GM19240 (cell line): ENCODE results near the gene RBM4.
"Not testable (repeated sequence)": the region's sequence is repeated elsewhere in the genome, so short reads cannot be mapped to it uniquely, and the experiment has no call there.

ENCODE experiments used
- DNase-seq: peaks from one replicate; pipeline ENCODE4 v3.0.0; 2011; ENCODE audit warnings: low spot score; ENCODE audit not compliant: insufficient read length

The RBM4 gene, protein sequence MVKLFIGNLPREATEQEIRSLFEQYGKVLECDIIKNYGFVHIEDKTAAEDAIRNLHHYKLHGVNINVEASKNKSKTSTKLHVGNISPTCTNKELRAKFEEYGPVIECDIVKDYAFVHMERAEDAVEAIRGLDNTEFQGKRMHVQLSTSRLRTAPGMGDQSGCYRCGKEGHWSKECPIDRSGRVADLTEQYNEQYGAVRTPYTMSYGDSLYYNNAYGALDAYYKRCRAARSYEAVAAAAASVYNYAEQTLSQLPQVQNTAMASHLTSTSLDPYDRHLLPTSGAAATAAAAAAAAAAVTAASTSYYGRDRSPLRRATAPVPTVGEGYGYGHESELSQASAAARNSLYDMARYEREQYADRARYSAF

DNA sequence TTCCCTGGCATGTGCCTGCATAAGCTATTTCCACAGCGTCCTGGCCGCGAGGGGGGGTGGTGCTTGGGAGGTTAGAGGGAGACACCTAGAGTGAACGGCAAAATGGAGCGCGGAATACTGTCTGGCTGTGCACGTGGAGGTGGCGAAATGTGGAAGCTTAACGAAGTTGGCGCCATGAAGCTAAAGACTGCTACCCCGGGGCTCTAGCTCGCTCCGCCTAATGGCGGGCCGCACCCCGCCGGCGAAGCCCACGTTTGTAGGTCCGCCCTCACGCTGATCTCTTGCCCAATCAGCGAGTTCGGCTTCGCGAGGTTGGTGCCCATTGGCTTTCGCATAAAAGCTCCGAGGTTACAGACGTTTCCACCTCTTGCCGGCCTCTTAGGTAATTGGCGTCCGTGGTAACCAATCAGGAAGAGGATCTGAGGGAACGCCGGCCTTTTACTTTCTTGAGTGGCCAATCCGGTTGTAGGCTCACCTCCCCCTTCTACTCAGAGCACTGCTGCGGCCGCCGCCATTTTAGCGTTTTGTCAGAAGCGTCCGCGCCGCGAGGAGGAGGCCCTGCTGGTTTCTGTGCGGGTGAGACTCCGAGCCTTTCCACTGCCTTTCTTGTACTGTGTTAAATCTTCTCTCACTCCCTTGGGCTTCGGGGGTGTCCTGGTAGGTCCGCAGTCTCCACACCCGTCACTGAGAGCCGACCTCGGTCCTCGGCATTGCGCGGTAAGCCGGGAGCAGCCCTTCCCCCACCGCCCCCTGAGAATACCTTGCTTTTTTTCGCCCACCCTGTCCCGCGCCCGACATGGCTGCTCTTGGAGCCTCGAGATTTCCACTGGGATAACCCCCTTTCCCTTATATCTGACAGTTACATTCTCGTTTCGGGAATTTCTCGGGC lies at the start of gene RBM4:
Gene RBM4, plus strand, starts transcription at position 527 of the 889 bp plus-strand sequence. CDS start 1,009 bp downstream, outside the sequence.
- peak; percentile 96 for DNase-seq

DNA sequence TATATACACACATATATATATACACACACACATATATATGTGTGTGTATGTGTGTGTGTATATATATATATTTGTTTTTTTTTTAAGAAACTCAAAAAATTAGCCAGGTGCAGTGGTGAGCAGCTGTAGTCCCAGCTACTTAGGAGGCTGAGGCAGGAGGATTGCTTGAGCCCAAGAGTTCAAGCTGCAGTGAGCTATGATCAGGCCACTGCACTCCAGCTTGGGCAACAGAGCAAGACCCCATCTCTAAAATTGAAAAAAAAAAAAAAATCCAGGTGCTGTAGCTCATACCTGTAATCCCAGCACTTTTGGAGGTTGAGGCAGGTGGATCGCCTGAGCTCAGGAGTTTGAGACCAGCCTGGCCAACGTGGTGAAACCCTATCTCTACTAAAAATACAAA lies 49.2 kb upstream of the RBM4 start:
- DNase-seq, result not testable (repeated sequence)

DNA sequence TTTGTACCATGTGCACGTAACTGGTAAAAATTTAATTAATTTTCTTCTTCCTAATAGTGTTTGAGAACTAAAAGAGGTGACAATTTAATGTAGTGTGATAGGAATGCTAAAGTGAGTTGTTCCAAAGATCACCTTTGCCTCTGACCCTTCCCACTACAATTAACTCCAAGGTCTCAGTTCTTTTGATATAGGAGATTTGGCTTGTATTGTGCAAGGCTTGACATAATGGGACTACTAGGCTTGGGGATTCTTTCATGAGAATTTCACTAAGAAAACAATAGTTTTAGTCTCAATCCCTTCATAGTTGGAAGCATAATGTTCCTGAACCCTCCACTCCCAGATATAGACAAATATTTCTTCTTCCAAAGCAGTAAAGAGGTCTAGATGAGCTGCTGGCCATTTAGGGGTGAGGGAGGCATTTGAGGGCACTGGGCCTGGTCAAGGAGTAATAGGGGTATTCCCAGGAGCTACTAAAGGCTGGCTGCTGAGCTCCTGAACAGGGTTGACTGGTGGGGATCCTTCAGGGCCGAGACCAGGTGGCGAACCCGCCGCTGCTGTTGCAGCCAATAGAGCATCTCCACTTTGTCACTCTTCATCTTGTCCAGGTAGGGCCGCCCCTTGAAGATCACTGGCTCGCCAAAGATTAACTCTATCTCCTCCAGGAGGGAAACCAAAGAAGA lies 48.4 kb upstream of the RBM4 start:
- no peak for DNase-seq

DNA sequence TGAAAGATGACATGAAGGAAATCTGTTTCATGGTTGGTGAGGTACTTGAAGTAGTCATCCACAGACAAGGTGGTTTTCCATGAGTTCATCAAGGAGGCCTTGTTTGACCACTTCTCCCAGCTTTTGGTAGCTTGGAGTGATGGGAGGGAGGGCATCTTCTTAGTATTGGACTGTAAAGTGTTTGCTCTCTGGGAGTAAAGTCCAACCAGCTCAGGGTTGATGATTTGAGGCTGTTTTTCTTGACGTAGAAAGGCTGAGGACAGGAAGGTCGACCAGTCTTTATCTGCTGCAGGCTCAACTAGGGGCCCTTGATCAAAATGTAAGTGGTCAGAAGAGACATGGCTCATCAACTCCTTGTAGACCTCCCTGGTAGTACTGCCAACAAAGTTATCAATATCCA lies 47.3 kb upstream of the RBM4 start:
- DNase-seq, result no peak

DNA sequence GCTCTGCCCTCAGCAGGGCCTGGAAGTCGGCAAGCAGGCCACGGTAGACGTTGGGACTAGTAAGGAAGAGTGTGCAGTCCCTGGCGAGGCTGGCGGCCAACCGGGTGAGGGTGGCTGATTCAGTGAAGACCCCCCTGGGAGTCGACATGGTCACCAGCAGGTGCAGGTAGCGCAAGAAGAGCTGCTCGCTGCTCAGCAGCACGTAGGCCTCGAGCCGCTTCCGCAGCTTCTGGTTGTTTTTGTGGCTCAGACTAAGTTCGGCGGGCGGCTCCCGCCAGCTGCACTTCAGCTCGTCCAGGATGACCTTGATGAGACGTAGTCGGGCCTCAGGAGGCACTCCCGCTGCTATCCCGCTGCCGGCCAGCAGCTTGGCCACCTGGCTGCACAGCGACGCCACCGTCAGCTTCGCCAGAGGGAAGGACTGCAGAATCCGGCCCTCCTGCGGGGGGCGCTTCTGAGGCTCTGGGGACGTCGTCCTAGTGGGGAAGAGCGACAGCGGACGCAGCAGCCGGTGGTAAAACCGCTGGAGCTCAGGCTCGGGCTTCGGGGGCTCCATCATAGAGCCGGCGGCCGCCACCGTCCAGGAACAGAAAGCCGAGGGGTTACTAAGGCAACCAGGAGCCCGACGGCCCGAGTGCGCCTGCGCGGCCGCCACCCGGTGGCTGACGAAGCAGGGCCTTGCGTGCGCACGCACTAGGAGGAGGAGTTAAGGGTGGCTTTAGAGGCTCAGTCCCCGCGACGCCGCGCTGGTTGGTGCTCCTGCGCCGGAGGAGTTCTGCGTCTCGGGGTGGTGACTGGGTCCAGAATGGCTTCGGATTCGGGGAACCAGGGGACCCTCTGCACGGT lies 45.8 kb upstream of the RBM4 start, which contains the start of the genes CCDC87 and CCS:
Gene CCDC87, minus strand, starts transcription at position 607 of the 846 bp plus-strand sequence. Its CDS starts 48 bp downstream, at position 559.
Gene CCS, plus strand, starts transcription at position 729 of the 846 bp plus-strand sequence. Its CDS starts 77 bp downstream, at position 806.
- peak; percentile 100 for DNase-seq

DNA sequence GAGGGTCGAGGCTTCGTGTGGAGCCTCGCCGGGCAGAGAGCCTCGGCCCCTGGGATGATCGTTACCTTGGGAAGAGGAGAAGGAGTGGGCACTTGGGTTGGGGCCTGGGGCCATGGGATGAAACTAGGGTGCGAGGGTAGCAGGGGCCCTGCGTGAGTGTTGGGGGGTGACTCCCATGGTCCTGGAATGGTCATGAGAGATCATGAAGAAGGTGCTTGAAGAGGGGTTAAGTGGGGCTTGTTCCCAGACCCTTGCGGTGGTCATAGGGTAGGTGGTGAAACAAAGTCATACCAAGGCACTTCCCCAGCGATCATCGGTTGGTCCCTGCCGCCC lies 45.2 kb upstream of the RBM4 start:
- DNase-seq, result no peak

DNA sequence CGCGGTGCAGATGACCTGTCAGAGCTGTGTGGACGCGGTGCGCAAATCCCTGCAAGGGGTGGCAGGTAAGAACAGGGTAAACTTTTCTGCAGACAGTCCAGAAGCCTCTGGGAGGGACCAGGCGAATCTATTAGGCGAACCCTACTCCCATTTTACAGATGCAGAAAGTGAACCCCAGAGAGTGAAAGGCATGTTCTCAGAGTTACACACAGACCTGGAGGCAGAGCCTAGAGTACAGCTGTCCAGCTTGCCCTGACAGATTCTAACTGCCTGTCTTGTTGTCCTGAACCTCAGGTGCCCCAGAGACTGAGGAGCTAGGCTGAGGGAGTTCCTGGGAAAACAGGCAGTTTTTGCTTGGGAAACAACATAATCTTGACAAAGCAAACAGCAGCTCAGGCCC lies 44.9 kb upstream of the RBM4 start:
- no peak for DNase-seq

DNA sequence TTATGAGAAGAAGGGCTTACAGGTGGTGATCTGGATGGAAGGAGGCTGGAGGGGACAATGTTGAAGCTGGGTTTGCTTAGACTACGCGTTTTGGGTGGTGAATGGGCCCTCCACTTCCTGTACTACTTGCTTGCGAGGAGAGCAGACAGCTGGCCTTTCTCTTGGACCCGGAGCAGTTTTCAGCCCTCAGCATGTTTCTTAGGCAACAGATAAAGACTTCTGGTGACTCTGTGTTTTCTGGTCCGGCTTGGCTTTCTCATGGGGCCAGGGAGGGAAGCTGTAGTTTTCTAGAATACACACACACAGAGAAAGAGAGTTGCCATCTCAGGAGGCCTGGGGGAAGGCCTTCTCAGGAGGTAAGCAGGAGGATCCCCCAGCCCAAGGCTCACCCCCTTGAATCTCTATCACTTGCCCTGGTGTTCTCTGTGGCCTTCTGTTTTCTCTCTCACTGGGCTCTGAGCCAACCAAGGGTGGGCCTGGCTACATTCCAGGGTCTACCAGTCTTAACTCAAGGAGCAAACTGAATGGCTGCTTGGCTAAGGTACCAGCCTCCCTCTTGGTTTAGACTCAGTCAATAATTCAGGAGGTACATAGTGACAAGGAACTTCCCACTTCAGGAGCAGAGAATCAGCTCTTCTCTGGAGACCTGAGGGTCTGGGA lies 43.1 kb upstream of the RBM4 start:
- no peak for DNase-seq

DNA sequence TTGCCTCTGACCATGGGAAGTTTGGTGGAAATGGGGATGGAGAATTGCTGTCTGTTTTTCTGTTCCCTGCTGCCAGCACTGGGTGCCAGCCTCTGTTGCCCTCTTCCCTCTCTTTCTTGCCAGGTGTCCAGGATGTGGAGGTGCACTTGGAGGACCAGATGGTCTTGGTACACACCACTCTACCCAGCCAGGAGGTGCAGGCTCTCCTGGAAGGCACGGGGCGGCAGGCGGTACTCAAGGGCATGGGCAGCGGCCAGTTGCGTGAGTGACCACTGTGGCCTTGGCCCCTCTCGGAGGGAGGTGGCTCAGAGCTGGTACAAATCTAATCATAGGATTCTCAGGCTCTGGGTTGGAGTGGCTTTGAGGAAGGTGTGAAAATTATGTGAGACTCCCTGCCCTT lies 39.5 kb upstream of the RBM4 start:
- no peak for DNase-seq

GRCh38 chr11:66600219-66600618 lies 38.3 kb upstream of the RBM4 start:
- no peak for DNase-seq

DNA sequence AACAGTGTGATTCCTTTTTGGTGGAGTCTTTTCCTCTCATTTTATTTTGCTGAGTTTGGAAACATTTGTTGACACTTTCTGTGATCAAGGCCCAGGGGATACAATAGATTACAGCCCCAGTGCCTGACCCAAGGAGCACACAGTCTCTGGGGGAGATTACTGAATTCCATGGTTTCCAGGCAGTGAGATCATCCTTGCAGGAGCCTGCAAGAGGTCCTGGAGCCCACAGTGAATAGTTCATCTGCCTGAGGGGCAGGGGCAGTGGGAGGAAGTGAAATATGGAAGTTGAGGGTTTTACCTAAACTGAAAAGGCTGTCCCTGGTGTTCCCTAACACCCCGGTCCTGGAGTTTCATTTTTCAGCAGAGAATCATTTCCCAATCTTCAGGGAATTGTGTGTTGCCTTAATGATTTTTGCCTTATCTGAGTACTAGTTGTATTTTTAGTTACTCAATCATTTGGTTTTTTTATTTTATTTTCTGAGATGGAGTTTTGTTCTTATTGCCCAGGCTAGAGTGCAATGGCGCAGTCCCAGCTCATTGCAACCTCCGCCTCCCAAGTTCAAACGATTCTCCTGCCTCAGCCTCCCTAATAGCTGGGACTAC lies 37.8 kb upstream of the RBM4 start:
- DNase-seq, result no peak

DNA sequence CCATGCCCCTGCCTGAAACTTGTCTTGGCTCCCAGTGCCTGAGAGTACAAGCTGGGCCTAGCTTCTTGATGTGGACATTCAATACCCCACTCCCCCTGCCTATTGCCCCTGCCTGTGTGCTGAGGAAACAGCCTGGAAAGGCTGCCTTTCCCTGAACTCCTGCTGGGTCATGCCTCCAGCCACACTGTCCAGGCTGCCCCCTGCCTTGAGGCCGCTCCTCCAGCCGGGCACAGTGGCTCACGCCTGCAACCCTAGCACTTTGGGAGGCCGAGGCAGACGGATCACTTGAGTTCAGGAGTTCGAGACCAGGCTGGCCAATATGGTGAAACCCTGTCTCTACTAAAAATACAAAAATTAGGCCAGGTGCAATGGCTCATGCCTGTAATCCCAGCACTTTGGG lies 35.4 kb upstream of the RBM4 start:
- no peak for DNase-seq

GRCh38 chr11:66604155-66604554 lies 34.3 kb upstream of the RBM4 start:
- no peak for DNase-seq

- not testable (repeated sequence) for DNase-seq
Measured at GRCh38 chr11:66606608-66607007, 31.9 kb upstream of the RBM4 start.

GRCh38 chr11:66607126-66607834 lies 31.2 kb upstream of the RBM4 start:
- DNase-seq, result no peak

GRCh38 chr11:66609721-66610617 lies 28.5 kb upstream of the RBM4 start:
- DNase-seq, result no peak

GRCh38 chr11:66612458-66612857 lies 26.0 kb upstream of the RBM4 start:
- no peak for DNase-seq

- no peak for DNase-seq
Measured at GRCh38 chr11:66614073-66614472, 24.4 kb upstream of the RBM4 start.
